HG03196 (cell line): ENCODE measurements around the gene DOCK4.
"Not testable (repeated sequence)": the region's sequence is repeated elsewhere in the genome, so short reads cannot be mapped to it uniquely, and the experiment has no call there.

Experiments
- ATAC-seq: cut with Tn5 transposase; IDR thresholded peaks from one replicate; pipeline ENCODE4 v1.9.1; 2021; ENCODE audit not compliant: unreplicated experiment

Gene DOCK4

DNA sequence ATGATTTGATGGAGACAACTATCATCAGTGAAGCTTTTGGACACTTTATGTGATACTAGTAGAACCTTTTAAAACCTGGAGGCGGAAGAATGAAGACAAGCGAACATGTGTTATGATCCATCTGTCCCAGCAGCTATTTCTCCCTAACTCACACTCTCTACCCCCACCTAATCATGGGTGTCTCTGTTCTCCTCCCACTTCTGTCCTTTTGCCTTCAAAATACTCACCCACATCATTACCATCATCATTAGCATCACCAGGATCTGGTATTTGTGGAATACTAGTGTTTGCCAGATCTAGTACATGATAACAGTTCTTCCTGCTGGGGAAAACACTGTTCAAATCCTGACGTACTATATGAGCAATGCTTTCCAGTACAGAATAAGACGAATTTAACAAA lies 287.7 kb downstream of the DOCK4 start:
- no peak for ATAC-seq

DNA sequence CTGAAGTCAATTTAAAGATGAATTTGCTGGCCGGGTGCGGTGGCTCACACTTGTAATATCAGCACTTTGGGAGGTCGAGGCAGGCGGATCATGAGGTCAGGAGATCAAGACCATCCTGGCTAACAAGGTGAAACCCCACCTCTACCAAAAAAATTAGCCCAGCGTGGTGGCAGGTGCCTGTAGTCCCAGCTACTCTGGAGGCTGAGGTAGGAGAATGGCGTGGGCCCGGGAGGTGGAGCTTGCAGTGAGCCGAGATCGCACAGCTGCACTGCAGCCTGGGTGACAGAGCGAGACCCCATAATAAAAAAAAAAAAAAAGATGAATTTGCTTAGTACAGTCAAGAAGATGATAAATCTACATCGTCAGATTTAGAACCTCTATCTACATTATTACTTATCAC lies 288.8 kb downstream of the DOCK4 start:
- not testable (repeated sequence) for ATAC-seq

DNA sequence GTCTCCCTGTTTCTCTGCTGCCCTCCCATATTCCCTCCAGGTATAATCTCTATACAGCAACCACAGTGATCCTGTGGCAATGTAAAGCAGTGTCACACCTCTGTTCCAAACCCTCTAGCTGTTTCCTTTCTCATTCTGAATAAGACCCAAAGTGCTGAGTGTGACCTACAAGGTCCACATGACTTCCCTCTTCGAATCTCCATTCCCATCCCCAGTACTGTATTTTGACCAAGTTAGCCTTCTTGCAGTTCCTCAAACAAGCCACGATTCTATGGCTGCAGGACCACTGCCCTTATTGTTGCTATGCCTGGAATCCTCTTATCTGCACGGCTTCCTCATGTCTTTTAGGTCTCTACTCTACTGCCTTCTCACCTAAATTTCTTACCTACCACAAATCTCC lies 291.9 kb downstream of the DOCK4 start:
- no peak for ATAC-seq

DNA sequence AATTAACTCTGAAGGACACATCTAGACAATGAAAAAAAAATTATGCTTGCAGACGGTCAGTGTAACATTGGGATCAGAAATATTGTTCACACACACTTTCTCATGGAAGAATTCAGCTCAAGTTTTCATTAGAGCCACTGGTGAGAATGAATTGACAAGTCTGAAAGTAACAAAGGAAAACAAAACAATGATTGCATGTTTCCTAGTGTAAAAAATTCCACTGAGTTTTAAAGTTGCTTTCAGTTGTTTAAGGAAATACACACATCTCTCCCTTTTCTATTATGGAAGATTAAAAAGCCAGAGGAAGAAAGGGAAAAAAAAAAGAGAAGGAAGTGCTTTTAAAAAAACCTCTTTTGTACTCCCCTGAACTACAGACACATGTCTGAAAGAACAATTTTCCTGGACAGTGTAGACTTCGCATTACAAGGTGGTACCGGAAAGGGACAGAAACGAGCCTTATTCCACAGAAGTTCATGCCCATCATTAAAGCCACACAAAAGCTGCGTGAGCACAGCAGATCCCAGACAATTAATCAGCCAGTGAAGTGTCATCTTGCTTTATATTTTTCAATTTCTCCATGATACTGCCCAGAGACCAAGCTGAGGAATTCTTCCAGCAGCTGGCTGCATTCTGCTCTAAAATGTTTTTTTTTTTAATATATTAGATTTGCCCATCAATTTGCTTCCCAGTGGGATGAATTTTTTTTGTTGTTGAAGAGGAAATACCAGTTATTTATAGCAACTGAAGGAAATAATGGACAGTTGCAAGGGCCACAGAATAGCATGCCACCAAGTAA lies 294.8 kb downstream of the DOCK4 start:
- ATAC-seq, result no peak

DNA sequence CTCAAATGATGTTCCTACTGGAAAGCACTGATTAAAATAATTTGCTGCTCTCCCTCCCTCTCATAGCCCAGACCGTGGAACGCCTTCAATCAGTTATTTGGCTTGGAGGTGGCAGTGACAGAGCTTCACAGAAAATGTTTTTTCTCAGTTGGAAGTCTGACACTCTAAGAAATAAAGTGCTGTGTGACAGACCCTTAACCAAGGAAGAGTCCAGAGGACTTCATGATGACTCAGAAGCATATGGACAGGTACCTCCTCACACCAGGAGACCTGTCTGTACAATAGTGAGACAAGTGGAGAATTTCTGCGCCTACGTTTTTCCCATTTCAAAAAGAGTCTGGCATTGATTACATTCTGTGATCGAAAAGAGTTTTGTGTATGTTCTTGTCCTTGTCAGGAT lies 295.5 kb downstream of the DOCK4 start:
- no peak for ATAC-seq

DNA sequence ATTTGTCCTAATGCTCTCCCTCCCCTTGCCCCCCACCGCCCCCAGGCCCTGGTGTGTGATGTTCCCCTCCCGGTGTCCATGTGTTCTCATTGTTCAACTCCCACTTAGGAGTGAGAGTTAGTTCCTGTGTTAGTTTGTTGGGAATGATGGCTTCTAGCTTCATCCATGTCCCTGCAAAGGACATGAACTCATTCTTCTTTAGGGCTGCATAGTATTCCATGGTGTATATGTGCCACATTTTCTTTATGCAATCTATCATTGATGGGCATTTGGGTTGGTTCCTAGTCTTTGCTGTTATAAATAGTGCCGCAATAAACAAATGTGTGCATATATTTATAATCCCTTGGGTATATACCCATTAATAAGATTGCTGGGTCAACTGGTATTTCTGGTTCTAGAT lies 297.5 kb downstream of the DOCK4 start:
- not testable (repeated sequence) for ATAC-seq

DNA sequence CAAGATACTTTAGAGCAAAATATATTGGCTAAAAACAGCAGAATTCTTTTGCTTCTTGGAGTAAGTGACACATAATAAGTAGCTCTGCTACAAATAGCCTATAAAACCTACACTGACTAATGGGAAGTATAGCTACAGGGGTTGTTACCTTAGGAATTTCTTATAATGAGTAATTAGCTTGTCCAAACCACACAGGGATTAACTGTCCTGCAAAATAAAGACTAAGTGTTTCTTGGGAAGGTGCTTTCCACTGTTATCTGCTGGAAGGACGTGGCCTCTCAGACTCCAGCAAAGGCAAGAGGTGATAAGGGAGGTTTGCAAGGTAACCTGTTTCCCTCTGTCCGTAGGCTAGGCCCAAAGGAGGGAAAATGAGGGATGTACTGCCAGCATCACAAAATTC lies 302.4 kb downstream of the DOCK4 start:
- ATAC-seq, result no peak

DNA sequence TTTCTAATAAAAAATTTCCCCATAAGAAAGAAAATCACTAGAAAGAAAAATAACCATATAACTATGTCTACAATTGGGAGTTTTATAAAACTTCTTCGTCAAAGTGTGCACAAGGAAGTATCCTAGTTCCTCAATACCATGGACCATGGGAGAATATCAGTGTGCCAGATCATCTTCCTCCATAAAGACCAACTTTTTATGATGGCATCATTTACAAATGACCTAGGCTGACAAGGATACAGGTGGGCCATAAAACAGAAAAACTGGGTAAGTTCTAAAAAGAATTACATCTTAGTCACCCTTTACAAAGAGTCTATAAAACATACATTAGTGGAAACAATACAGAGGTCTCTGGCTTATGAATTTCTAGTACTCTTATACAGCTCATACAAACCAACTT lies 303.2 kb downstream of the DOCK4 start:
- ATAC-seq, result no peak

DNA sequence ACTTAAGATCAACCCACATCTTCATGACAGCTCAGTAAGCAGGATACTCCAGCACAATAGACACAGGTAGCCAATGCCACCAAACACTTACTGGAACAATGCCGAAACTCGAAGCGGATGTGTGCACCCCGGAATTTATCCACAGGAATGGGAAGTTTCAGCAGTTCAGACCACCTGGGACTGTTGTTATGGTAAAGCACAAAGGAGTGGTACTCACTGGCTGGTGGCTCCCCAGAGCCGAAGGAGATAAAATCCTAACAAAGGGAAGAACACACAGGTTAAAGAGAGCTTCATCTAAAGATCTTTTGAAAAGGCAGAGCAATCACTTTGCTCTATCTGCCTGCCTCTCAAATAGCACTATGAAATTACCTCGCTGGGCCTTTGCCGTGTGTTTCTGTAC lies 305.9 kb downstream of the DOCK4 start:
- ATAC-seq, result no peak

DNA sequence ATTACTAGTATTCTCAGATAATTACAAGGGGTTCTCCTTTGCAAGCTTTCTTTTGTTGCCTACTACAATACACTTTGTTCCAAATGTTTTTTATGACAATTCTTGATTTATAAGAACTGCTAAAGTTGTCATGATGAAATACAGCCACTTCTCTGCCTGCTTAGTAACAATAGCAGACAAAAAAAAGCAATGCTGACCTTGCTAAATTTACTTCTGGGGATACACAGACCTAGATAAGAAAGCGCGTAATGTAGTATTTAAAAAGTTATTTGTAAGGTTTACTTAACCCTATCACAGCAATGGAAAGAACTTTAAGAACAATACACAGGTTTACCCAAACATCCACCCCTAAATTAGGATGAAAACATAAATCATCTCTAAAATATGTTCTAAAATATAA lies 311.1 kb downstream of the DOCK4 start:
- ATAC-seq, result no peak

DNA sequence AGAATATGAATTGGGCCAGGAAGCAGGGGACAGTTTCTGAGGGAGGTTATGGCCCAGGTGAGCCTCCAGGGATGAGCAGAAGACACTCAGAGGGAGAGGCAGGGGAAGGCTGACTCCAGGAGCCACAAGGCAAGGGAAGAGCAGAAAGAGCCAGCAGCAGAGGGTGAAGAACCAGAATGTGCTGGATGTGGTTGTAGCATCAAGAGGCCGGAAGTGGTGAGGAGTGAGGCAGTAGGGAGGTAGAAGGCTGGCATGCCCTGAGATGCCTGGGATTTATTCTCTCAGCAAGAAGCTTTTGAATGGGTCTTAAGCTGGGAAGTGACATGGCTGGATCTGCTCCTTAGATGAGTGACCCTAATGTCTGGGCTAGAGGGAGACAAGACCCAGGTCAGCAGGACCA lies 311.7 kb downstream of the DOCK4 start:
- ATAC-seq, result no peak

DNA sequence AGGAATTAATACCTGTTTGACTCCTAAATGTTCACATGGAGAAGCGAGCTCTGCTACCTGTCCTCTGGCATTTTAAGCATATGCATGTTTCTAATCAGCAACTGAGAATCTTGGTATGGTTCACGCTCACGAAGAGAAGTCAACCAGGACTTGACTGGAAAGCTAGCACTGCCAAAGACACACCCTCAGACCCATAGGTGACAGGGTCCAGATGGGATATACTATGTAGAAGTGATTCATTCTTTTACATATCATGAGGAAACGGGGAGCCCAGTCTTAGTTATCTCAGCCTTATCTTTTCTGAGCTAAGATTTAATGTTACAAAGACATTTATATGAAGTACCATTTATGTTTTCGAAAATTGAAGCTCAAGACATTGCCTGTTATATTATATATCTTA lies 313.0 kb downstream of the DOCK4 start:
- ATAC-seq, result no peak

DNA sequence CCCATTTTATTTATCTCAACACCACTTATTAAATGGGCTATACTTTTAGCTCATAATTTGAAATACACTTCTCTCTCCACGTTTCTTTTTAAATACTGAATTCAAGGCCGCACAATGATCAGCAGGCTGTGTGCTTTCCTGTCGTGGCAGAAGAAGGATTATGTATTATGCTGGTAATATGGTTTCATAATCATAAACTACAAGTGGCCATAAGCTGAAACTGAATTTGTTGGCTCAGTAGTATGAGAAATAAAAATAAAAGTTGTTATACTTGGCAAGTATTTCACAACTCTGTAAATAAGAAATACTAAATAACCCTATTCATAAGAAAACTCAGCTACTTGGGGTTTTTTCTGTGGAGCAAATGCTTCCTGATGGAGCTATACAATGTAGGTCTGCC lies 313.6 kb downstream of the DOCK4 start:
- no peak for ATAC-seq

DNA sequence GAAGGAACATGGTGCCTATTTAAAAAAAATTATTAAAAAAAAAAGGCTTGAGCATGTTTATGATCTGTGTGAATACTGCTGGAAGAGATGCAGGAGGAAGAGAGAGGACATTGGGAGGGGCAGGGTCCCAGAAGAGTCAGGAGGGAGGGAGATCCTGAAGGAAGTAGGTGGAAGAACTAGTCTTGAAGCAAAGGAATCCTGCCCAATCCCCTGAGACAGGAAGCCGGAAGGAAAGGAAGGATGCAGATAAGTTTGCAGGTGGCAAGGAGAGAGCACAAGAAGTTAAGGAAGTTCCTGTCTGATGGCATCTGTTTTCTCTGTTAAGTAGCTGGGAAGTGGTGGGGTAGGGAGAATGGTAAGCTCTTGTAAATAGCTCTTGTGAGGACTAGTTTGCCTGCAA lies 318.5 kb downstream of the DOCK4 start:
- no peak for ATAC-seq

DNA sequence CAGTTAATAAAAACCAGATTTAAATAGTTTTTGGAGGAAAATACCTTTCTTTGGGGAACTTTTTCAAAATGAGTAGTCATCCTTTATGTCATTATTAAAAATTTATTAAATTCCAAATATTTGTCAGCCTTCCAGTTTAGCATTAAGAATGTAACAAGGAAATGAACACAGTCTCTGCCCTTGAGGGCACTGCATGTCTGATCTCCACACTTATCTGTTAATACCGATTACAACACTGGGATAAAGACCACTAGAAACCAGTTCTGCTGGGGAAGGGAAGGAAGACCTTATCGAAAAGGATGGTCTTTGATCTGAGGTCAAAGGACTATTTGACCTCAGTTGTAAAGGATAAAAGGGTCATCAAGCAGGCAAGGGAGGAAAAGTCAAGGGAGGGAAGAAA lies 320.0 kb downstream of the DOCK4 start:
- ATAC-seq, result no peak

DNA sequence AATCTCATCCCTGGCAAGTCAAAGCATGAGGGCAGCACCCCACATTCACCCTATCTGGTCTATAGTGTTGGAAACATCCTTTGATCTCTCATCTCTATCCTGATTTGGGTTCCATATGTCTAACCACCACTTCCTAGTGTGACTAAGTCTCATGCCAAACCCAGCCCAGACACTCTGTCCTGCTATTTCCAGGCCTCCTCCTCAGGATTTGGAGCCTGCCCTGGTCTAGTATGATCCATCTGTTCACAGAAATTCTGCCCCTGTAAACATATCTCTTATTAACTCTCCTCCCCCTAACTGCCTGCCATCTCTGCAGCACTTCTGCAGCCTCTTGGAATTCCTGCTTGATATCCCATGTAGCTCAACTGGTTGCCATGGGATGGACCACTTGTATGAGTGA lies 323.0 kb downstream of the DOCK4 start:
- ATAC-seq, result no peak

DNA sequence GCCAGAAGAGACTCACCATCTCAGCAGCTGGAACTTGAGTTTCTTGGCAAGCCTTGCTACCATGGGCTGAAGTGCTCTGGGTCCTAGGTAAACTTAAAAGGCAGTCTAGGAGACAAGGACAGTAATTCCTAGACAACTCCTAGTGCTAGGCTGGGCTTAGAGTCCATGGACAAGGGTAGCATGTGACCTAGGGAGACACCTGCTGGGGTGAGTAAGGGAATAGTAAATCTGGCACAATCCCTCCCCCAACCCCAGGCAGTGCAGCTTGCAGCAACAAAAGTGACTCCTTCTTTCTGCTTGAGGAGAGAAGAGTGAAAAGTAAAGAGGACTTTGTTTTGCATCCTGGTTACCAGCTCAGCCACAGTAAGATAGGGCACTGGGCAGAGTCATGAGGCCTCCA lies 327.4 kb downstream of the DOCK4 start:
- no peak for ATAC-seq

DNA sequence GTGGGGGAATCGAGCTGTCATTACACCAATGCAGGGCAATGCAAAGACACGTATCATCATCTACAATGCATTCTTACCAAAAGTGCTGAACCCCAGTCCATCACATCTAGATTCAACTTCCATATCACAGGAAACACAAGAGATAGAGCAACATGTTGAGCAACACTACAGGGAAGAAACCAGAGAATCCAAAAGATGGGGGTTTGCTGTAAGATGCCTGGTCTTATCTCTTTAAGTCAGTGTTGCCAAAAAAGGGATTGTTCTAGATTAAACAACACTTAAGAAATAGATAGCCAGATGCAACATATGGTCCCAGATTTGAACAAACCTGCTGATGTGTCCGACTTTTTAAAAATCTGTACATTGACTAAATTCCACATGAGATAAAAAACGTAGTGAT lies 328.3 kb downstream of the DOCK4 start:
- ATAC-seq, result no peak

DNA sequence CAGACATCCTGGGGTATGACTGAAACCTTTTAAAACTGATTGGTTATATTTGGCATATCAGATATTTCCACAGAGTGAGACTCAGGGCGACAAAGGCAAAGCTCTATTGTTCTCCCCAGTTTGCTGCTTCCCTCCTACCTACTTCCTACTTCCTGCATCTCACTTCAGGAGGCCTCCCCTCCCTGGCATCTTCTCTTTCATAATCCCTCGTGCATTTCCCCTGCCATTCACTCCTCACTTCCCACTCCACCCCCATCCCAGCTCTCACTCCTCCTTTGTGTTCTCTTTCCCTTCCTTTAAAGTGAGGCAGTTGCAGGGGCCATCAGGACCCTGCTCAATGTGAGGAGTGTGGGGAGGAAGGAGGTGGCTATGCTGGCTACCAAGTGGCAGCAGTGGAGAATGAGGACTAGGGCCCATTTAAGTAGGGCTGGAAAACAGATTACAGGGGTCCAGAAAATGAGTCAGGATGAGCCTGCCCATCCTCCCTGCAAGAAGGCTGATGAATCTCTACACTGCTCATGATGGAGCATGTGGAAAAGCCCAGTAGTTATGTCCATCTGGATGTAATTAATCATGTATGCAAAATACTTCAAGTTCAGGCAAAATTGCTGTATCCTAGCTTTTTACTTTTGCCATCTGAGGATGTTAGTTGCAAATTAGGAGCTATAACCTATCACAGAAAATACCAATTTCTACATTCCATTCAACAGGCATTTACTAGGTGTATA lies 332.1 kb downstream of the DOCK4 start:
- ATAC-seq, result no peak

DNA sequence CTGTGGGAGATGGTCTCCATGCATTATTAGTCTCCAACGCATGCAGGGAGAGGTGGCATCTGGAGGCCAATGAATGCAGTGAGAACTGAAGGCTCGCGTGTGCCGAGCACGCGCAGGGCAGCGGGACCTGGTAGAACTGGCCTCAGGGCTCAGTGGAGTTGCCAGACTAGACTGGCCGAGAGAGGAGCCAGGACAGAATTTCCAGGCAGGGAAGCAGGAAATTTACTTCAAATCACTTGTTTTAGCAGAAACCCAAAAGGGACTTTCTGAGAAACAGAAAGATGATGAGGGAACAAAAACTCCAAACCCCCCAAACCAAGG lies 332.9 kb downstream of the DOCK4 start:
- no peak for ATAC-seq

DNA sequence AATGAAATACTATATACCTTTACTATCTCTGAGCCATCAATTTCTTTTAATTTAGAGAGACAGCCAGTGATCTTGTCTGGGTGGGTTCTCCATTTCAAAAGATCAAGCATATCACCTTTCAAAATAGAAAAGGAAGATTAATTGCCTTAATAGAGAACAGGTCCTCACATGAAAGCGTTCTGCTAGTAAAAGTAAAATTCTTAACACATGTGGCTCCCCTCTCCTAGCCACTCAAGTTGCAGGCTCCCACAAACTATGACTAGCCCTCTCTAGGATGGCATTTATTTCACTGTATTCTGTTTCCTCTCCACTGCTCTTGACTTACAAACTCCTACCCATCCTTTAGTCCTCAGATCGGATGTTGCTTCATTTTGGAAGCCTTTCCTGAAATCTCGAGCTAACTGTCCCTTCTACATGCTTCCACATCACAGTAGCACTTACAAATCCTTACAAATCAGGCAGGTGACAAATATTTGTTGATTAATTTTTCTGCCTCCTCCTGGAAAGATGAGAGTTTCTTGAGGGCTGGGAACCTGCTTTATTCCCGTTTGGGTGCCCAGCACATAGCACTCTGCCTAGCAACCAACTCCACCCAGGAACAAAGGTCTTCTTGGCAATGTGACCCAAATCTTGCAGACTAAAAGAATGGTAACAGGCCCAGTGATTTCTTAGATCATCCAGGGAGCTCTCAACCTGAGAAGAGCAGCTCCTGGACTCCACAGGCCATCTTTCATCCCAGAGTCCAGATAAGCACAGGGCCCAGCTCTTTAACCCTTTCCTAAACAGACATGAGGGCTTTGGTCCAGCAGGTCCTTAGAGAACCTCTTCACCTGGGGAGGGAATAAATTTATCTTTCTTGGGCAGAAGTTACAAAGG lies 333.5 kb downstream of the DOCK4 start:
- no peak for ATAC-seq

DNA sequence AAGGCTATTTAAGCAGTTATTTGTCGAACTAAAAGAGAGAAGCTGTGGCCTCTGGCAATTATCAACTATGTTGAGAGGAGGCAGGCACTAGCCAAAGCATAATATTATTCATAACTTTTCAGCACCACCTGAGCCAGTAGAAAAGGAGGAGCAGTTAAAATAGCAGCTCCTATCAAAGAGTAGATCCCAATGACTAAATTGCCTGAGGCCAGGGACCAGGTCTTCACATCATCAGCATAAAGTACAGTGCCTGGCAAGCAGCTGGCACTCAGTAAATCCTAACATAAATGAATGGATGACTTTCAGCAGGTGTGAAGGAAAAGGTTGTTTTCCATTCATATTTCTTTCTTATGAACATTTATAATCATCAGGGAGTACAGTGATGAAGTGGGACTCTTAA lies 334.9 kb downstream of the DOCK4 start:
- no peak for ATAC-seq
